HFFc6 (cell line): ENCODE results near the gene RAP2C. TPM values are rescaled to one million over a fixed set of nuclear protein-coding genes. Genes with fewer than 3 reads are reported as not detected.
"Not testable (repeated sequence)": the region's sequence is repeated elsewhere in the genome, so short reads cannot be mapped to it uniquely, and the experiment has no call there.

Experiments
- DNase-seq: peaks from one replicate; pipeline ENCODE4 v3.0.0-alpha.2; 2018
- H3K27ac Mint-ChIP-seq: 2 replicates; pipeline ENCODE4 v1.8.0; 2020; ENCODE audit warnings: mild to moderate bottlenecking, mixed read lengths
- H3K27me3 Mint-ChIP-seq: 2 replicates; pipeline ENCODE4 v1.8.0; 2021; ENCODE audit warnings: mild to moderate bottlenecking, moderate library complexity, mixed read lengths; ENCODE audit not compliant: insufficient read depth
- H3K36me3 Mint-ChIP-seq: 2 replicates; pipeline ENCODE4 v1.8.0; 2021; ENCODE audit warnings: low read depth, mixed read lengths
- H3K4me1 Mint-ChIP-seq: 2 replicates; pipeline ENCODE4 v1.8.0; 2020; ENCODE audit warnings: low read depth, mixed read lengths
- H3K4me3 Mint-ChIP-seq: 2 replicates; pipeline ENCODE4 v1.8.0; 2020; ENCODE audit warnings: mild to moderate bottlenecking, moderate library complexity, mixed read lengths
- H3K9me3 Mint-ChIP-seq: 2 replicates; pipeline ENCODE4 v1.8.0; 2020; ENCODE audit warnings: mild to moderate bottlenecking, mixed read lengths
- CTCF ChIP-seq: fragments of 200-600 bp; sonication (generic); IDR thresholded peaks from 2 replicates; pipeline ENCODE4 v1.5.0; 2021; ENCODE audit warnings: antibody characterized with exemption, mild to moderate bottlenecking
- total RNA-seq, 6 experiments: library from RNA; stranded (reverse); fragmentation: NEBNext Ultra II Directional; extraction: Animal tissue kit (Norgen Biotek cat#: 25700); gene quantifications; 2 replicates in 1 of 6; 3 replicates in 5 of 6; pipeline ENCODE4 v1.2.3, GENCODE V29; 2021

RAP2C gene
- total RNA-seq, 6 experiments from 2014 or later, result 25.1 to 34.0 (median 30.0) TPM

- no peak for DNase-seq
- no peaks in the 10 kb centered on the region for H3K9me3 Mint-ChIP-seq
- H3K4me1 Mint-ChIP-seq, result no peaks in the 10 kb centered on the region
- no peak for TF ChIP-seq CTCF
- peaks cover 2% of the 10 kb centered on the region; the same call in 1 of the 2 replicates for H3K27me3 Mint-ChIP-seq
- no peak overlapping the region for H3K4me3 Mint-ChIP-seq
- H3K36me3 Mint-ChIP-seq, result no peaks in the 10 kb centered on the region
- no peak overlapping the region for H3K27ac Mint-ChIP-seq
Measured at GRCh38 chrX:132171478-132171877, 47.8 kb downstream of the RAP2C start.

- H3K4me1 Mint-ChIP-seq, result no peaks in the 10 kb centered on the region
- H3K27me3 Mint-ChIP-seq, result peaks cover 2% of the 10 kb centered on the region; the same call in 1 of the 2 replicates
- TF ChIP-seq CTCF, result no peak
- no peaks in the 10 kb centered on the region for H3K9me3 Mint-ChIP-seq
- H3K36me3 Mint-ChIP-seq, result no peaks in the 10 kb centered on the region
- H3K27ac Mint-ChIP-seq, result no peak overlapping the region
- no peak overlapping the region for H3K4me3 Mint-ChIP-seq
- DNase-seq, result no peak
Measured at GRCh38 chrX:132169554-132169953, 49.7 kb downstream of the RAP2C start.

- Mint-ChIP-seq H3K4me3 (no peak overlapping the region), H3K27ac (no peak overlapping the region), H3K4me1 (no peaks in the 10 kb centered on the region), H3K9me3 (no peaks in the 10 kb centered on the region; the same call in 1 of the 2 replicates), H3K27me3 (peaks cover 9% of the 10 kb centered on the region; the same call in 1 of the 2 replicates), H3K36me3 (no peaks in the 10 kb centered on the region)
- TF ChIP-seq CTCF, result no peak
- DNase-seq, result no peak
Measured at GRCh38 chrX:132165651-132166050, 53.6 kb downstream of the RAP2C start.

- Mint-ChIP-seq H3K36me3 (no peaks in the 10 kb centered on the region), H3K4me3 (no peak overlapping the region), H3K4me1 (no peaks in the 10 kb centered on the region), H3K9me3 (no peaks in the 10 kb centered on the region; the same call in 1 of the 2 replicates), H3K27ac (no peak overlapping the region), H3K27me3 (peaks cover 9% of the 10 kb centered on the region; the same call in 1 of the 2 replicates)
- DNase-seq, result no peak
- no peak for TF ChIP-seq CTCF
Measured at GRCh38 chrX:132165005-132165404, 54.2 kb downstream of the RAP2C start.

- not testable (repeated sequence) for H3K9me3 Mint-ChIP-seq, H3K4me3 Mint-ChIP-seq, H3K27me3 Mint-ChIP-seq, H3K27ac Mint-ChIP-seq, DNase-seq, H3K4me1 Mint-ChIP-seq, H3K36me3 Mint-ChIP-seq
Measured at GRCh38 chrX:132163094-132163493, 56.2 kb downstream of the RAP2C start.

GRCh38 chrX:132153166-132153565, 66.1 kb downstream of the RAP2C start:
- Mint-ChIP-seq H3K4me3 (no peak overlapping the region), H3K4me1 (no peaks in the 10 kb centered on the region), H3K9me3 (no peaks in the 10 kb centered on the region), H3K36me3 (no peaks in the 10 kb centered on the region), H3K27ac (no peak overlapping the region), H3K27me3 (peaks cover 3% of the 10 kb centered on the region)
- TF ChIP-seq CTCF, result no peak
- DNase-seq, result no peak

Other genes with a start within 250 kb of the RAP2C start
- 10 to 100 TPM in 4 of 6 experiments, 1 to 10 TPM in 2; 1.2 to 16.8 (median 14.5) TPM for gene STK26, start 196.1 kb downstream of the RAP2C start, total RNA-seq
- gene FRMD7, start 91.4 kb downstream of the RAP2C start, total RNA-seq, result not detected